NCI-H345 treated with DMSO at 0.1 percent for 48 hours (cell line): ENCODE measurements around the gene RNF222.
"Not testable (repeated sequence)": the region's sequence is repeated elsewhere in the genome, so short reads cannot be mapped to it uniquely, and the experiment has no call there.

Source experiments
- DNase-seq: peaks from one replicate; lab custom pipeline; 2025; ENCODE audit not compliant: unreplicated experiment; lab: John Stamatoyannopoulos, UW

RNF222 gene

GRCh38 chr17:8412089-8412488 lies 14.5 kb upstream of the RNF222 start:
- DNase-seq: no peak

DNA sequence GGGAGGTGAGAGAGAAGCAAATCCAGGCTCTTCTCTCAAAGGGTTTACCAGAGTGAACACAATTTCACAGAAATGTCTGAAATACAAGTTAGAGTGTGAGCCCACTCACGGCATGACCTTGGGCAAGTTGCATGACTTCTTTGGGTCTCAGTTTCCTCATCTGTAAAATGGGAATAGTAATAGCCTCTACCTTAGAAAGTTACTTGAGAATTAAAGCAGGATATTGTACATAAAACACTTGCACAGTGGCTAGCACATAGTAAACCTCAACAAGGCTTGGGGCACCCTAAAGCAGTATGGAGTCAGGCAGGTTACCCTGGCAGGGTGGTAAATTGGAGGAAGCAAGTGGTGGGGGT lies 13.2 kb upstream of the RNF222 start:
- DNase-seq: no peak

DNA sequence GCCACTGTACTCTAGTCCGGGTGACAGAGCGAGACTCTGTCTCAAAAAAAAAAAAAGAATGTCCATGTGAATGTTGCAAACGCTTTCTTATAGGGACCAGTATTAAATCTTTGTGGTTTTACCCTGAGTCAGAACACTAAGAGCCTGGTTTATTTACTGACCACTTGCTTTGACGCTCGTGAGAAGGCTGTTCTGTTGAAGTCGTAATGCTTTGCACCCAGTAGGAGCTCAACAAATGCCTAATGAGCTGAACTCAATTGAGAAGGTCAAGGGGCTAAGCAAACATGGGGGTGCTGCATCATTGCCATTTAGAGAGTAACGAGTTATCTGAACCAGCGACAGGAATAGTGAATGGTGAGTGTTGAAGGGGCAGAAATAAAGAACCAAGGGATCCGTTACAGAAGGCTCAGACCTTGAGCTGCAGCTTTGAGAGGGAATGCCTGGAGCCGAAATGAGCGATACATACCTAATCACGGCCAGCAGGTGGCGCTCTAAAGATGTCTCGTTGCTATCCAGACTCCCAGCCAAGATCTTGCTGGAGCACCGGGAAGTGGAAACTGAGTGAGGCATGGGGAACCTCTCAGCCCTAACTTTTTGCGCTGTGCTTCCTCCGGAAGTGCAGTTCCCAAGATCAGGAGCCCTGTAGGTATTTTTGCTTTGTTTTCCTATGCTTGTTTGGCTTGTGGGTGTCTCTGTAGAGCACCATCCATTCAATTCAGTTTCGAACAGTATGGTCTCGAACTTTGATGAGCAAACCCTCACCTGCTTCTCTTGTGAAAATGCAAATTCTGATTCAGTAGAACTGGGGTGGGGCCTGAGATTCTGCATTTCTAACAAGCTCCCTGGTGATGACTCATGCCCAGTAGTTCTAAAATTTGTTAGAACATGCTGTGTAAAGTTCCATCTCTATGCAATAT lies 12.6 kb upstream of the RNF222 start:
- peak; percentile 56 for DNase-seq

DNA sequence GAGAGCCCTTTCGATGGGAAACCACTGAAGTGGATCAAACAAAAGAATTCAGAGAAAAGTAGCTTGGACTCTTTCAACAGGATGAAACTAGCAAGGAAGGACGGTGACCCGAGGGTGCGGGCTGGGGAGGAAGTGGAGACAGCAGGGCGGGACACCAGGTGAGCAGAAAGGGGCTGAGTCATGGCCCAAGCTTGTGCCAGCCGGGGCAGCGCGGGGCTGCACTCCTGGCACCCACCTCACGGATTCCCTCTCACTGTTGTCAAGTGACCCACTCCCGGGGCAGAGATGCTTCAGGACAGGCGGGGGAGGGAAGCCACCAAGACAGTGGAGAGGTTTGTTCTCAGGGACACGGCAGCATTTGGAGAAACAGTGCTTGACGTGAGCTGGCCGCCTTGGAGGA lies 10.7 kb upstream of the RNF222 start:
- no peak for DNase-seq

- no peak for DNase-seq
Measured at GRCh38 chr17:8406174-8406573, 8.5 kb upstream of the RNF222 start.

DNA sequence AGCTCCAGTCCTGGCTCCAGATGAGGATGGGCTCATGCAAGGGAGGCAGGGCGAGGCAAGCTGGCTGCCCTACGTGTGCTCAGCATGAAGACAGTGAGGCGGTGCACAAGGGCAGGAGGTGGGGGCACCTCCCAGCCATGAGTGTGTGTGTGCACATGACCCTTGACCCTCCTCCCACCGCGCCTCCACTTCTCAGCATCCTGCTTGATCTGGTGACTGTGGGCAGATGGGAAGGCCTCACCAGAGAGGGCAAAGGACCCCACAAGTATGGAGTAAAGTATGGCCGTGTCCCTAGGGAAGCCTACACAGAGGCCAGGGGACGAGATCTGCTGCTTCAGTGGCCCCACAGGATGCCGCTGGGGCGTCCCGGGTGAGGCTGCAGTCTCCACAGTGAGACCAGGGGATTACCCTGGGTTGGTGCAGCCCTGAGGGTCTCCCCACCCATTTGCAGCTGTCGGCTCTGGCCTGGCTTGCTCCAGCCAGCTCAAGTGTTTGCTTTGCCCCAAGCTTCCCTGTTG lies 7.9 kb upstream of the RNF222 start:
- DNase-seq: no peak

- DNase-seq: no peak
Measured at GRCh38 chr17:8402921-8403536, 5.4 kb upstream of the RNF222 start.

- DNase-seq: no peak
Measured at GRCh38 chr17:8401107-8401506, 3.5 kb upstream of the RNF222 start.

DNA sequence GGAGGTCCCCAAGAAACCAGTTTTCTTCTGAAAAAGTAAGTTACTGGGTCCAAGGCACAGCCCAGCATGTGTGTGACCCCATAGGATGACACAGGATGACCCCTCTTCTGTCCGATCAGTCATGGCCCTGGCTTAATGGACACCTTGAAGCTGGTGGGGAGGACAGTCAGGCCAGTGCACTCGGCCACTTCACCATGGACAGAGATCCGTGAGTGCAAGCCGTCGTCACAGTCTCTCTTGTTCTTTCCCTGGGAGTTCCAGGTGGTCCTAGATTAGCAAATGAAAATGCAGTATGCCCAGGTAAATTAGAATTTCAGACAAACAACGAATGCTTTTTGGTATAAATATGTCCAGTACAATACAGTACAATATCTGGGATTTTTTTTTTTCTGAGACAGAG lies 1.4 kb upstream of the RNF222 start:
- no peak for DNase-seq

DNA sequence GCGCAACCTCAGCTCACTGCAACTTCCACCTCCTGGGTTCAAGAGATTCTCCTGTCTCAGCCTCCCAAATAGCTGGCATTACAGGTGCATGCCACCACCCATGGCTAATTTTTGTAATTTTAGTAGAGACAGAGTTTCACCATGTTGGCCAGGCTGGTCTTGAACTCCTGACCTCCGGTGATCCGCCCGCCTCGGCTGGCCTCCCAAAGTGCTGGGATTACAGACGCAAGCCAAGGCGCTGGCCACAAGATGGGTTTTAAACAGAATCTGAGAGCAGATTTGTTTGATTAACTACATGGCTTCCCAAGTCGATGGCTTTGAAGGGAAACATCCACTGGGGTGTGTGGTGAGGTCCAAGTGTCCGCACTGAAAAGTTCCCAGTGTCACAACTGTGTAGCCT lies 3.1 kb downstream of the RNF222 start:
- DNase-seq: not testable (repeated sequence)

DNA sequence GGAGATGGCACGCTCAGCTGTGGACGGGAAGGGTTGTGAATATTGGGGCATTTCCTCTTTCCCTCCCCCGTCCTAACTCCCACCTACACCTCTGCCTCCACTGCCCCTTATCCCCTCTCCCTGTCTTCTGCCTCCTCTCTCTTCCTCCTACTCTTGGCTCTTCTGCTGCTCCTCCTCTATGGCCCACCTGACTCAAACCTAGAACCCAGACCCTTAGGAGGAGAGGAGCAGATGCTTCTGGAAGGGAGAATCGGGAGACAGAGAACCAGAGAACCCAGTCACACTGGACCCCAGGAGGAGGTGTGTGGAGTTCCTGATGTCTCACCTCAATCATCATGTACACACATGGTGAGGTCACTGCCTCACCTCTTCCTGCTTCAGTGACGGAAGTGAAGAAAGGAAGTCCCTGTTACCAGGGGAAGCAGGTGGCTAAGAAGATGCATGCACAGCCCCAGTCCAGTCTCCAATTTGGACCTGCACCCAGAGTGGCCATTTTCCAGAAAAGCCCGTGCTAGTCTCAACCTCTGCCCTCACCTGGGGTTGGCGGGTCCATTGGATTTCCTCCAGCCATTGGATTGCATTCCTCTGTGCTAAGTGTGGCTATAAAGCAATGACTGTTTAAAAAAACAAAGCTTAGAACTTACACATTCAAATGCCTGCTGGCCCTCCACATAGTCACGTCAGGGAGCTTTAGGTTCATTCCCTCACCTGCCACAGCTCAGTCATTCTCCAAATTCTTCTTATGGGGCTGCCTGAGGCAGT lies 4.0 kb downstream of the RNF222 start:
- no peak for DNase-seq

GRCh38 chr17:8392674-8393469 lies 4.8 kb downstream of the RNF222 start:
- DNase-seq: no peak

DNA sequence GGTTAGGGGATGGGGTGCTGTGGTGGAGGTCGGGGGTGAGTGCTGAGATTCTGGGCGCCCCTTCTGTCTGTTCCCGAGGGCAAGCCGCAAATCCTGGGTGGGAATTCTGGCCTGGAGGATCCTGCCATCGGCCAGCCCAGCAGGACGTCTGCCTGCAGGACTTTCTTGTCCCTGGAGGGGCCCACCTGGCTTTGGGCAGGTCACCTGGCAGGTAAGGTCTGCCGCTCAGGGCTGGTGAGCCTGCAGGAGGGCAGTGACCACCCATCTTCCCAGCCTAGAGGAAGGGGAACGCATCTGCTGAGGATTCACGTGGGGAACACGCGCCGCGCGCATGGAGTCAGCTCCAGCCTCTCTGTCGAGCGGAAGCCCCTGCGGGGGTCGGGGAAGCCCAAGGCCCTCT lies 5.4 kb downstream of the RNF222 start:
- no peak for DNase-seq

DNA sequence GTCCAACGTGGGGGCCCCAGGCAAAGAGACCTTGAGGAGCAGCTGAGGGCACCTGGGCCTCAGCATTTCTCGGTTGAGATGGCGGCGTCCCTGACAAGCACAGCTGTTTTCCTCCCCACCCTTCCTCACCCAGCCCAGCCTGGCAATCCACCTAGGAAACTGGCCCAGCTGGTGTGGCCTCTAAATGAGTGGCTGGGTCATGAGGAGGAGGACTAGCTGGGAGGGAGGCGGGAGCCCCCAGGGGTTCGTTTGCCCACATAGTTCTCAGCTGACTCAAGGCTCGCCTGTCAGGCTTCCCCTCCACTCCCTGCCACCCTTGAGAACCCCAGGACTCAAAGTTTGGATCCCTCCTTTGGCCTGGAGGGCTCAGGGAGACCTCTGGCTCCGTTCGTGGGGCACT lies 5.9 kb downstream of the RNF222 start:
- DNase-seq: no peak

DNA sequence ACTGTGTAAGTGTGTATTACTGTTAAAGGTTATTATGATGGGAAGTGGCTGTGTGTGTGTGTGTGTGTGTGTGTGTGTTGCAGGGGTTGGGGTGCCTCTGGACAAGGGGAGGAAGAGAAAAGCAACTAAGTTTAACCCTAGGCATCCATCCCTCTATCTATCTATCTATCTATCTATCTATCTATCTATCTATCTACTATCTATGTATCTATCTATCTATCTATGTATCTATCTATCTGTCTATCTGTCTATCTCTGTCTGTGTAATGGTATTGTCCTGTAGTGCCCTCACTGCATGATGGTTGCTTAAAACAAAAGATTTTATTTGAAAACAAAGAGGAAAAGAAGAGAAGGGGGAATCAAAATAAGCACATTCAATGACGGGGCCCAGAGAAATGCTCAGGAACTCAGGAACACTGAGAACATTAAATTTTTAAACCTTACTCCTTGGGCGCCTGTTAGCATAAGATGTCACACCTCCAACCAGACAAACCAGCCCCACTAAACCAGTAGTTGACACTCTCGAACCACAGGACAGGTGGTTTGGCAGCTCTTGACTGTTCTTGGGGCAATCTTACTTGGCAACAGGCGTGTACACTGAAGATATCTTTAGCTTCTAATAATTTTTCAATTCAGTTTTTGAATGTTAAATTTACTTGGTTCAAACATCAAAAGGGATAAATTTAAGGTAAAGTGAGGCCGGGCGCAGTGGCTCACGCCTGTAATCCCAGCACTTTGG lies 9.5 kb downstream of the RNF222 start:
- no peak for DNase-seq

GRCh38 chr17:8386841-8387240 lies 10.8 kb downstream of the RNF222 start:
- DNase-seq: no peak

DNA sequence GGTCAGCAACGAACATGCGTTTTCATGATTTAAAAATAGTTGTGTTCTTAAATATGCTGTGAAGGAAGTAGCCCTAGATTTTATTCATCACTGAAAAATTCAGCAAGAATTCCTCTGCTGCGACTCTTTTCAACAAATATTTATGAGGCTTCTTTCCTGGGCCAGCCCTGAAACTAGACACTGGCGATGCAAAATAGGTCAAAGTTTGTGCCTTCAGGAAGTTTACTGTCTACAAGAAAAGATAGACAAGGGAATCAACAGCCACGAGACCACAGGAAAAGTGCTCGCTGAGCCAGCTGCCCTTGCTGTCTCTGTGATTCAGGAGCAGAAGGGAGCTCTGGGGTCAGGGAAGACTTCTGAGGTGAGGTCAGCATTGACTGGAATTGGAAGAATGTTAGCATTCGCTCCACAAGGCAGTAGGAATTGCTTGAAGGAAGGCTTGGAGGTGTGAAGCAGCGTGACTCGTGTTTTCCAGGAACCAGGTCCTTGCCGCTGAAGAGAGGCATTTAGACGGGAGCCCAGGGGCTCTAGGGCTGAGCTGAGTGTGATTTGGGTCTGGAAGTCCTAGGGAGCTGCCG lies 12.7 kb downstream of the RNF222 start:
- DNase-seq: no peak

- DNase-seq: peak; percentile 90
Measured at GRCh38 chr17:8383143-8383822, 14.3 kb downstream of the RNF222 start, which contains the start of gene RPL26. TSS of gene RPL26 (minus strand) at chr17:8383193. CDS start at chr17:8382310, 883 bp downstream.

- DNase-seq: no peak
Measured at GRCh38 chr17:8382880-8383142, 14.8 kb downstream of the RNF222 start.
